ENCODE results near the gene CMIP.

Gene CMIP

GRCh38 chr16:81463296-81463890 lies 18.8 kb downstream of the CMIP start:
- DNase-seq = no peak

GRCh38 chr16:81464279-81464678 lies 19.7 kb downstream of the CMIP start:
- no peak for DNase-seq

- DNase-seq = no peak
Observed at GRCh38 chr16:81465375-81465943, 20.9 kb downstream of the CMIP start.

GRCh38 chr16:81466356-81466980 lies 21.9 kb downstream of the CMIP start:
- no peak for DNase-seq

GRCh38 chr16:81467072-81467471 lies 22.5 kb downstream of the CMIP start:
- DNase-seq = no peak

GRCh38 chr16:81467815-81468214 lies 23.2 kb downstream of the CMIP start:
- no peak for DNase-seq

- DNase-seq = no peak
Observed at GRCh38 chr16:81468269-81468902, 23.8 kb downstream of the CMIP start.

- DNase-seq = no peak
Observed at GRCh38 chr16:81469183-81469677, 24.6 kb downstream of the CMIP start.

GRCh38 chr16:81469710-81470535 lies 25.3 kb downstream of the CMIP start:
- no peak for DNase-seq

GRCh38 chr16:81470796-81471636 lies 26.4 kb downstream of the CMIP start:
- no peak for DNase-seq

- no peak for DNase-seq
Observed at GRCh38 chr16:81471882-81472281, 27.3 kb downstream of the CMIP start.

- no peak for DNase-seq
Observed at GRCh38 chr16:81472391-81472790, 27.8 kb downstream of the CMIP start.

- no peak for DNase-seq
Observed at GRCh38 chr16:81473066-81473488, 28.5 kb downstream of the CMIP start.

- DNase-seq = no peak
Observed at GRCh38 chr16:81473558-81473957, 28.9 kb downstream of the CMIP start.

GRCh38 chr16:81473969-81474959 lies 29.7 kb downstream of the CMIP start:
- no peak for DNase-seq

- no peak for DNase-seq
Observed at GRCh38 chr16:81477697-81478693, 33.4 kb downstream of the CMIP start.

GRCh38 chr16:81478876-81479511 lies 34.4 kb downstream of the CMIP start:
- no peak for DNase-seq

GRCh38 chr16:81480606-81481206 lies 36.1 kb downstream of the CMIP start:
- DNase-seq = no peak
